H9 (cell line): ENCODE results near the gene IQCE. TPM values are rescaled to one million over a fixed set of nuclear protein-coding genes. Genes with fewer than 3 reads are reported as not detected.
A peak's percentile ranks its signal among the peaks of the same experiment; 100 is the strongest.

ENCODE experiments used
- DNase-seq: peaks from one replicate; pipeline ENCODE4 v3.0.0-alpha.2; 2017
- H2AFZ ChIP-seq: one replicate; pipeline ENCODE4 v1.6.1; 2013; ENCODE audit warnings: mild to moderate bottlenecking, low read length, control low read depth, moderate library complexity
- H2AK5ac ChIP-seq: 2 replicates; pipeline ENCODE4 v1.6.1; 2013; ENCODE audit warnings: low read length, control low read depth, mixed read lengths; ENCODE audit not compliant: insufficient read length
- H2BK120ac ChIP-seq: one replicate; pipeline ENCODE4 v1.6.1; 2013; ENCODE audit warnings: low read depth, mild to moderate bottlenecking, low read length, control low read depth, inconsistent platforms; ENCODE audit not compliant: poor library complexity, severe bottlenecking
- H2BK12ac ChIP-seq: 2 replicates; pipeline ENCODE4 v1.6.1; 2013; ENCODE audit warnings: low read length, control low read depth, mixed read lengths, low read depth; ENCODE audit not compliant: insufficient read length
- H2BK15ac ChIP-seq: 2 replicates; pipeline ENCODE4 v1.6.1; 2013; ENCODE audit warnings: low read depth, low read length, control low read depth
- H2BK20ac ChIP-seq: one replicate; pipeline ENCODE4 v1.6.1; 2013; ENCODE audit warnings: low read depth, mild to moderate bottlenecking, low read length, control low read depth, inconsistent platforms; ENCODE audit not compliant: poor library complexity, severe bottlenecking
- H2BK5ac ChIP-seq: 2 replicates; pipeline ENCODE4 v1.6.1; 2013; ENCODE audit warnings: low read length, control low read depth, mixed read lengths; ENCODE audit not compliant: insufficient read length
- H3K14ac ChIP-seq: 2 replicates; pipeline ENCODE4 v1.6.1; 2013; ENCODE audit warnings: low read length, control low read depth; ENCODE audit not compliant: insufficient read depth
- H3K18ac ChIP-seq: 2 replicates; pipeline ENCODE4 v1.6.1; 2013; ENCODE audit warnings: low read depth, mild to moderate bottlenecking, mixed read lengths, low read length, control low read depth; ENCODE audit not compliant: insufficient read length
- H3K23ac ChIP-seq: 2 replicates; pipeline ENCODE4 v1.6.1; 2013; ENCODE audit warnings: low read length, control low read depth, mixed read lengths, low read depth; ENCODE audit not compliant: insufficient read length
- H3K23me2 ChIP-seq: 2 replicates; pipeline ENCODE4 v1.6.1; 2013; ENCODE audit warnings: low read depth, mild to moderate bottlenecking, mixed read lengths, low read length, control low read depth; ENCODE audit not compliant: insufficient read length, poor library complexity, severe bottlenecking
- H3K27ac ChIP-seq: 2 replicates; pipeline ENCODE4 v1.5.1; 2013; ENCODE audit warnings: low read length, control low read depth, mixed read lengths, low read depth; ENCODE audit not compliant: insufficient read length
- H3K27me3 ChIP-seq: 2 replicates; pipeline ENCODE4 v1.6.1; 2013; ENCODE audit warnings: low read length, control low read depth, inconsistent platforms; ENCODE audit not compliant: insufficient read depth
- H3K4ac ChIP-seq: 2 replicates; pipeline ENCODE4 v1.6.1; 2013; ENCODE audit warnings: low read depth, mild to moderate bottlenecking, control low read depth, inconsistent platforms, low read length, moderate library complexity
- H3K4me1 ChIP-seq: 2 replicates; pipeline ENCODE4 v1.6.1; 2013; ENCODE audit warnings: low read length, control low read depth, inconsistent platforms; ENCODE audit not compliant: insufficient read depth
- H3K4me2 ChIP-seq: 2 replicates; pipeline ENCODE4 v1.6.1; 2013; ENCODE audit warnings: low read length, control low read depth, mixed read lengths; ENCODE audit not compliant: insufficient read length, insufficient read depth
- H3K56ac ChIP-seq: 2 replicates; pipeline ENCODE4 v1.6.1; 2013; ENCODE audit warnings: low read depth, mild to moderate bottlenecking, mixed read lengths, low read length, control low read depth; ENCODE audit not compliant: insufficient read length
- H3K79me1 ChIP-seq: 2 replicates; pipeline ENCODE4 v1.6.1; 2013; ENCODE audit warnings: low read depth, mild to moderate bottlenecking, moderate library complexity, low read length, control low read depth, inconsistent platforms; ENCODE audit not compliant: insufficient read depth, poor library complexity, severe bottlenecking
- H3K79me2 ChIP-seq: 2 replicates; pipeline ENCODE4 v1.6.1; 2013; ENCODE audit warnings: low read length, control low read depth, inconsistent platforms; ENCODE audit not compliant: insufficient read depth
- H3K9ac ChIP-seq: 2 replicates; pipeline ENCODE4 v1.6.1; 2013; ENCODE audit warnings: low read length, control low read depth, mixed read lengths; ENCODE audit not compliant: insufficient read length; ENCODE audit errors: extremely low read depth
- H3K9me3 ChIP-seq: one replicate; pipeline ENCODE4 v1.6.1; 2013; ENCODE audit warnings: low read depth, low read length, inconsistent platforms; ENCODE audit not compliant: control insufficient read depth
- H3T11ph ChIP-seq: one replicate; pipeline ENCODE4 v1.6.1; 2013; ENCODE audit warnings: mild to moderate bottlenecking, low read length, control low read depth, inconsistent platforms
- H4K20me1 ChIP-seq: one replicate; pipeline ENCODE4 v1.6.1; 2013; ENCODE audit not compliant: control insufficient read depth, insufficient read length, insufficient read depth
- H4K5ac ChIP-seq: 2 replicates; pipeline ENCODE4 v1.6.1; 2013; ENCODE audit warnings: low read depth, mild to moderate bottlenecking, mixed read lengths, low read length, control low read depth; ENCODE audit not compliant: insufficient read length
- H4K8ac ChIP-seq: replicated peaks from 2 replicates; pipeline ENCODE4 v1.6.1; 2013; ENCODE audit warnings: low read length, control low read depth, mixed read lengths, low read depth; ENCODE audit not compliant: insufficient read length
- H4K91ac ChIP-seq: 2 replicates; pipeline ENCODE4 v1.6.1; 2013; ENCODE audit warnings: low read depth, mild to moderate bottlenecking, moderate library complexity, mixed read lengths, low read length, control low read depth; ENCODE audit not compliant: insufficient read length
- H3K27ac Mint-ChIP-seq, 3 experiments: 2 replicates in 2 of 3; 3 replicates in 1 of 3; pipeline ENCODE4 v1.8.0; 2020 to 2021; ENCODE audit warnings: mixed read lengths in 3 of 3, mild to moderate bottlenecking in 1 of 3, moderate library complexity in 1 of 3
- H3K27me3 Mint-ChIP-seq: 2 replicates; pipeline ENCODE4 v1.8.0; 2021; ENCODE audit warnings: low read depth, mild to moderate bottlenecking, moderate library complexity, mixed read lengths
- H3K36me3 Mint-ChIP-seq, 3 experiments: 2 replicates in 2 of 3; 3 replicates in 1 of 3; pipeline ENCODE4 v1.8.0; 2020 to 2021; ENCODE audit warnings: low read depth in 3 of 3, mixed read lengths in 3 of 3; ENCODE audit not compliant: insufficient read depth in 1 of 3
- H3K4me1 Mint-ChIP-seq, 2 experiments: 2 replicates each; pipeline ENCODE4 v1.8.0; 2020; ENCODE audit warnings: mixed read lengths in 2 of 2
- H3K4me3 Mint-ChIP-seq, 2 experiments: 2 replicates in 1 of 2; 3 replicates in 1 of 2; pipeline ENCODE4 v1.8.0; 2020 to 2021; ENCODE audit warnings: mild to moderate bottlenecking in 2 of 2, mixed read lengths in 2 of 2, moderate library complexity in 1 of 2
- H3K9me3 Mint-ChIP-seq, 2 experiments: 2 replicates in 1 of 2; 3 replicates in 1 of 2; pipeline ENCODE4 v1.8.0; 2020; ENCODE audit warnings: mild to moderate bottlenecking in 2 of 2, mixed read lengths in 2 of 2, moderate library complexity in 1 of 2
- WGBS: extraction: QIAGEN DNeasy Blood & Tissue Kit; methylation state at CpG from one replicate; pipeline ENCODE4 v1.1.7; 2013; ENCODE audit warnings: missing lambda C conversion rate, low lambda C conversion rate, mixed read lengths; ENCODE audit not compliant: insufficient read length; ENCODE audit errors: extremely low coverage; 5-methylcytosine and 5-hydroxymethylcytosine counted together
- total RNA-seq: library from RNA; stranded (reverse); gene quantifications from 2 replicates; pipeline ENCODE4 v1.2.1, GENCODE V29; 2021
- TF ChIP-seq, protein P1 (sequence below): fragments of 200-600 bp; sonication (generic); conservative IDR thresholded peaks from 3 replicates; pipeline ENCODE4 v1.8.0; 2021; ENCODE audit warnings: antibody characterized with exemption, mild to moderate bottlenecking

Gene IQCE
- total RNA-seq, 1 experiment from 2014 or later, result 7.0 TPM

DNA sequence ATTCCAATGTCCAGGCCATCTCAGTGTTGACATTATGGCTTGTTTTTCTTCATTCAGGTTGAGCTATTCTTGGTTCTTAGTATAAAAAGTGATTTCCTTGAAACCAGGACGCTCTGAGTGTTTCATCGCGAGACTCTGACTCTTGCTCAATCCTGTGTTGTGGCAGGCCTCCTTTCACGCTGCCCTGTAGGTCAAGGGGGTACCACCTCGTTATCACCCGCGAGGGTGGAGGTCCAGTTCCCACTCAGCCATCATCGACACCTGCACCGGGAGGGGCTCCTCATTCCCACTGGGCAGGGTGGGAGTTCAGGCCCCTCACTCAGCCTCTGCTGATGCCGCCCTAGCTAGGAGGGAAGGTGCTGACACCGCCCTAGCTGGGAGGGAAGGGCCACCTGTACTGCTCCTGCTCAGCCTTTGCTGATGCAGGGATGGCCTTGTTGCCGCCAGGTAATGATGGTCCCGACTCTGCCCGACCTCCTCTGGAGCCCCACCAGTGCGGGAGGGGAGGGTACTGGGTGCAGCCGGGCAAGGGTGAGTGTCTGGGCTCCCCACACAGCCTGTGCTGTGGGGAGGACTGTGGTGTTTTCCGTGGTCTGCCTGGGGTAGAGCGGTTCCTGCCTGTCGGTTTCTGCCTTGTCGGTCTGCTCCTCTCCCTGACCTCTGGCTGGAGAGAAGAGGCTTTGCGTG lies 16.4 kb downstream of the IQCE start:
- Histone ChIP-seq H3K27ac (no peak overlapping the region), H3K9me3 (no peaks in the 10 kb centered on the region), H4K8ac (no peak overlapping the region), H2BK20ac (no peak overlapping the region), H2AK5ac (no peak overlapping the region), H2BK120ac (no peak overlapping the region), H3K23me2 (no peaks in the 10 kb centered on the region), H2BK5ac (no peak overlapping the region), H3K79me2 (no peaks in the 10 kb centered on the region), H3K4me2 (no peak overlapping the region), H3K27me3 (no peaks in the 10 kb centered on the region), H3K18ac (no peak overlapping the region), H3K14ac (no peak overlapping the region; the same call in 1 of the 2 replicates), H4K20me1 (no peaks in the 10 kb centered on the region), H3T11ph (no peak overlapping the region), H3K4me1 (no peaks in the 10 kb centered on the region), H3K79me1 (no peaks in the 10 kb centered on the region), H2BK12ac (no peak overlapping the region), H3K9ac (no peak overlapping the region), H2BK15ac (no peak overlapping the region), H4K91ac (no peak overlapping the region), H4K5ac (no peak overlapping the region), H3K23ac (no peak overlapping the region), H3K56ac (no peak overlapping the region), H2AFZ (no peak overlapping the region), H3K4ac (no peak overlapping the region)
- peaks cover 0 to 3% (median 0%) of the 10 kb centered on the region in 3 experiments; a peak in 4 of 7 replicates for H3K36me3 Mint-ChIP-seq
- H3K27ac Mint-ChIP-seq, result peak overlapping the region in 1 of 3 experiments; percentile 67; a peak in 2 of 7 replicates
- no CpG with 5 or more reads among the region's 21 CpGs for WGBS
- no peaks in the 10 kb centered on the region; a peak in 1 of 4 replicates for H3K4me1 Mint-ChIP-seq
- peaks cover 0 to 3% of the 10 kb centered on the region in 2 experiments; a peak in 3 of 5 replicates for H3K9me3 Mint-ChIP-seq
- TF ChIP-seq, protein P1, sequence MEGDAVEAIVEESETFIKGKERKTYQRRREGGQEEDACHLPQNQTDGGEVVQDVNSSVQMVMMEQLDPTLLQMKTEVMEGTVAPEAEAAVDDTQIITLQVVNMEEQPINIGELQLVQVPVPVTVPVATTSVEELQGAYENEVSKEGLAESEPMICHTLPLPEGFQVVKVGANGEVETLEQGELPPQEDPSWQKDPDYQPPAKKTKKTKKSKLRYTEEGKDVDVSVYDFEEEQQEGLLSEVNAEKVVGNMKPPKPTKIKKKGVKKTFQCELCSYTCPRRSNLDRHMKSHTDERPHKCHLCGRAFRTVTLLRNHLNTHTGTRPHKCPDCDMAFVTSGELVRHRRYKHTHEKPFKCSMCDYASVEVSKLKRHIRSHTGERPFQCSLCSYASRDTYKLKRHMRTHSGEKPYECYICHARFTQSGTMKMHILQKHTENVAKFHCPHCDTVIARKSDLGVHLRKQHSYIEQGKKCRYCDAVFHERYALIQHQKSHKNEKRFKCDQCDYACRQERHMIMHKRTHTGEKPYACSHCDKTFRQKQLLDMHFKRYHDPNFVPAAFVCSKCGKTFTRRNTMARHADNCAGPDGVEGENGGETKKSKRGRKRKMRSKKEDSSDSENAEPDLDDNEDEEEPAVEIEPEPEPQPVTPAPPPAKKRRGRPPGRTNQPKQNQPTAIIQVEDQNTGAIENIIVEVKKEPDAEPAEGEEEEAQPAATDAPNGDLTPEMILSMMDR, result no peak
- no peak overlapping the region for H3K4me3 Mint-ChIP-seq
- no peaks in the 10 kb centered on the region for H3K27me3 Mint-ChIP-seq
- no peak for DNase-seq
